T-helper 1 cell treated with Interleukin-12 subunit alpha and Interleukin-12 subunit beta and Interleukin-4 antibody, amounts not matched to agents 30 μg/mL and 1 μg/mL, for 36 hours (primary cell): ENCODE results near the gene CLPX.
"Not testable (repeated sequence)": the region's sequence is repeated elsewhere in the genome, so short reads cannot be mapped to it uniquely, and the experiment has no call there.

Experiments
- H3K27ac Mint-ChIP-seq: one replicate; pipeline ENCODE4 v1.8.0; 2021; ENCODE audit warnings: mild to moderate bottlenecking, mixed read lengths
- H3K27me3 Mint-ChIP-seq: one replicate; pipeline ENCODE4 v1.8.0; 2021; ENCODE audit warnings: low read depth, mixed read lengths
- H3K36me3 Mint-ChIP-seq: one replicate; pipeline ENCODE4 v1.8.0; 2021; ENCODE audit warnings: low read depth, mixed read lengths
- H3K4me1 Mint-ChIP-seq: one replicate; pipeline ENCODE4 v1.8.0; 2021; ENCODE audit warnings: low read depth, mixed read lengths
- H3K4me3 Mint-ChIP-seq: one replicate; pipeline ENCODE4 v1.8.0; 2021; ENCODE audit warnings: mild to moderate bottlenecking, moderate library complexity, mixed read lengths
- H3K9me3 Mint-ChIP-seq: one replicate; pipeline ENCODE4 v1.8.0; 2021; ENCODE audit warnings: mixed read lengths

CLPX gene

GRCh38 chr15:65115086-65115485 is 70.1 kb downstream of the CLPX start, which contains the start of gene UBAP1L:
UBAP1L (minus strand) TSS chr15:65115200; CDS start chr15:65106215, 8,985 bp downstream.
- no peaks in the 10 kb centered on the region for H3K27me3 Mint-ChIP-seq
- H3K4me3 Mint-ChIP-seq = no peak within 1 kb of the TSS
- H3K9me3 Mint-ChIP-seq = no peaks in the 10 kb centered on the region
- H3K4me1 Mint-ChIP-seq = no peaks in the 10 kb centered on the region
- H3K36me3 Mint-ChIP-seq = peaks cover 33% of the 10 kb centered on the region
- H3K27ac Mint-ChIP-seq = no peak within 1 kb of the TSS

- Mint-ChIP-seq H3K27me3 (no peaks in the 10 kb centered on the region), H3K36me3 (peaks cover 22% of the 10 kb centered on the region), H3K4me3 (no peak overlapping the region), H3K4me1 (peaks cover 3% of the 10 kb centered on the region), H3K27ac (peak overlapping the region; percentile 34), H3K9me3 (no peaks in the 10 kb centered on the region)
Observed at GRCh38 chr15:65110676-65111292, 74.4 kb downstream of the CLPX start.

- Mint-ChIP-seq H3K9me3 (no peaks in the 10 kb centered on the region), H3K27me3 (no peaks in the 10 kb centered on the region), H3K27ac (no peak overlapping the region), H3K4me1 (peaks cover 6% of the 10 kb centered on the region), H3K4me3 (no peak overlapping the region), H3K36me3 (peaks cover 10% of the 10 kb centered on the region)
Observed at GRCh38 chr15:65106011-65106590, 79.0 kb downstream of the CLPX start.

GRCh38 chr15:65105038-65105437 is 80.1 kb downstream of the CLPX start:
- Mint-ChIP-seq H3K27ac (no peak overlapping the region), H3K36me3 (peaks cover 12% of the 10 kb centered on the region), H3K9me3 (no peaks in the 10 kb centered on the region), H3K27me3 (no peaks in the 10 kb centered on the region), H3K4me3 (no peak overlapping the region), H3K4me1 (peaks cover 6% of the 10 kb centered on the region)

GRCh38 chr15:65102912-65103311 is 82.2 kb downstream of the CLPX start:
- H3K4me3 Mint-ChIP-seq = no peak overlapping the region
- H3K27me3 Mint-ChIP-seq = no peaks in the 10 kb centered on the region
- H3K4me1 Mint-ChIP-seq = peaks cover 6% of the 10 kb centered on the region
- H3K36me3 Mint-ChIP-seq = peaks cover 23% of the 10 kb centered on the region
- H3K9me3 Mint-ChIP-seq = no peaks in the 10 kb centered on the region
- H3K27ac Mint-ChIP-seq = no peak overlapping the region

GRCh38 chr15:65101891-65102708 is 83.0 kb downstream of the CLPX start:
- H3K27me3 Mint-ChIP-seq = no peaks in the 10 kb centered on the region
- peaks cover 6% of the 10 kb centered on the region for H3K4me1 Mint-ChIP-seq
- H3K4me3 Mint-ChIP-seq = no peak overlapping the region
- peak overlapping the region; percentile 41 for H3K27ac Mint-ChIP-seq
- H3K36me3 Mint-ChIP-seq = peaks cover 23% of the 10 kb centered on the region
- H3K9me3 Mint-ChIP-seq = no peaks in the 10 kb centered on the region

- Mint-ChIP-seq H3K27ac (peak overlapping the region; percentile 41), H3K36me3 (peaks cover 23% of the 10 kb centered on the region), H3K4me1 (peaks cover 6% of the 10 kb centered on the region), H3K27me3 (no peaks in the 10 kb centered on the region), H3K4me3 (no peak overlapping the region), H3K9me3 (no peaks in the 10 kb centered on the region)
Observed at GRCh38 chr15:65101411-65101890, 83.7 kb downstream of the CLPX start.

GRCh38 chr15:65100442-65100841 is 84.7 kb downstream of the CLPX start:
- Mint-ChIP-seq H3K36me3 (peaks cover 18% of the 10 kb centered on the region), H3K4me1 (peaks cover 2% of the 10 kb centered on the region), H3K27ac (no peak overlapping the region), H3K27me3 (no peaks in the 10 kb centered on the region), H3K4me3 (no peak overlapping the region), H3K9me3 (no peaks in the 10 kb centered on the region)

GRCh38 chr15:65099801-65100200 is 85.3 kb downstream of the CLPX start:
- peaks cover 18% of the 10 kb centered on the region for H3K36me3 Mint-ChIP-seq
- not testable (repeated sequence) for H3K4me3 Mint-ChIP-seq, H3K4me1 Mint-ChIP-seq, H3K27me3 Mint-ChIP-seq, H3K27ac Mint-ChIP-seq, H3K9me3 Mint-ChIP-seq

GRCh38 chr15:65099336-65099735 is 85.8 kb downstream of the CLPX start:
- no peaks in the 10 kb centered on the region for H3K9me3 Mint-ChIP-seq
- peaks cover 18% of the 10 kb centered on the region for H3K36me3 Mint-ChIP-seq
- no peak overlapping the region for H3K4me3 Mint-ChIP-seq
- H3K4me1 Mint-ChIP-seq = peaks cover 2% of the 10 kb centered on the region
- H3K27ac Mint-ChIP-seq = no peak overlapping the region
- H3K27me3 Mint-ChIP-seq = no peaks in the 10 kb centered on the region
